HL-60 (cell line): Measurements from ENCODE around the gene OR52D1.

ENCODE experiments used
- POLR2AphosphoS5 ChIP-seq: IDR thresholded peaks from 2 replicates; pipeline ENCODE4 v1.6.1; 2012; ENCODE audit warnings: low read depth
- SPI1 ChIP-seq: IDR thresholded peaks from 2 replicates; pipeline ENCODE4 v1.6.1; 2012; ENCODE audit warnings: low read depth, mild to moderate bottlenecking, borderline replicate concordance
- TF ChIP-seq, protein P1 (sequence below): IDR thresholded peaks from one replicate; pipeline ENCODE4 v1.5.1; 2011; ENCODE audit warnings: low read length, control low read depth, inconsistent platforms; ENCODE audit not compliant: insufficient read depth

DNA sequence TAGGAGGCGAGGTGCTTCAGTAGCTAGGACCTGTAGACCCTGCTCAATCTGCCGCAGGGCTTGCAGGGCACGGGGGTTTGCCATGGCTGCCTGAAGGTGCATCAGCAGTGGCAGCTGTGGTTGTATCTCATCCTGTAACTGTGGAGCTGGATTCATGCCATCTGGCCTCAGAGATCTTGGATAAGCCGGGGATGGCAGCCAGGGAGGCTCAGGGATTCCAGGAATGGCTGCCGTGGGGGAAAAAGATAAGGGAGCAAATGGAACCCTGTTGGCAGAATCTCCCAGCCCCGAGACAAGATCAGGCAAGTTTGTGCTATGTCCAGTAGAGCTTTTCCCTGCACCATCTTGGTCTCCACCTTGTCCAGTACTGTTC, 19.4 kb downstream of the OR52D1 start:
- TF ChIP-seq, protein P1, sequence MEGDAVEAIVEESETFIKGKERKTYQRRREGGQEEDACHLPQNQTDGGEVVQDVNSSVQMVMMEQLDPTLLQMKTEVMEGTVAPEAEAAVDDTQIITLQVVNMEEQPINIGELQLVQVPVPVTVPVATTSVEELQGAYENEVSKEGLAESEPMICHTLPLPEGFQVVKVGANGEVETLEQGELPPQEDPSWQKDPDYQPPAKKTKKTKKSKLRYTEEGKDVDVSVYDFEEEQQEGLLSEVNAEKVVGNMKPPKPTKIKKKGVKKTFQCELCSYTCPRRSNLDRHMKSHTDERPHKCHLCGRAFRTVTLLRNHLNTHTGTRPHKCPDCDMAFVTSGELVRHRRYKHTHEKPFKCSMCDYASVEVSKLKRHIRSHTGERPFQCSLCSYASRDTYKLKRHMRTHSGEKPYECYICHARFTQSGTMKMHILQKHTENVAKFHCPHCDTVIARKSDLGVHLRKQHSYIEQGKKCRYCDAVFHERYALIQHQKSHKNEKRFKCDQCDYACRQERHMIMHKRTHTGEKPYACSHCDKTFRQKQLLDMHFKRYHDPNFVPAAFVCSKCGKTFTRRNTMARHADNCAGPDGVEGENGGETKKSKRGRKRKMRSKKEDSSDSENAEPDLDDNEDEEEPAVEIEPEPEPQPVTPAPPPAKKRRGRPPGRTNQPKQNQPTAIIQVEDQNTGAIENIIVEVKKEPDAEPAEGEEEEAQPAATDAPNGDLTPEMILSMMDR, result no peak
- TF ChIP-seq POLR2AphosphoS5 (no peak), SPI1 (no peak)
